Lower leg skin (tissue), 4 donors: ENCODE results near the gene NELFB. TPM values are rescaled to one million over a fixed set of nuclear protein-coding genes. Genes with fewer than 3 reads are reported as not detected.

ENCODE experiments used
- DNase-seq, 2 donors: peaks; one replicate each; pipeline ENCODE4 v3.0.0-alpha.2; 2019; ENCODE audit warnings: low spot score in 2 of 2
- H3K4me3 ChIP-seq: fragments of 200-600 bp; sonication (generic); 2 replicates; pipeline ENCODE4 v1.5.1; 2017; ENCODE audit warnings: mild to moderate bottlenecking, low read depth; ENCODE audit not compliant: poor library complexity, severe bottlenecking
- CTCF ChIP-seq, 3 donors: fragments of 450-650 bp; IDR thresholded peaks; one replicate each; pipeline ENCODE4 v1.5.1; 2016; ENCODE audit warnings: antibody characterized with exemption in 3 of 3, mild to moderate bottlenecking in 3 of 3, moderate library complexity in 2 of 3
- POLR2A ChIP-seq, 2 donors: fragments of 450-650 bp; IDR thresholded peaks; one replicate each; pipeline ENCODE4 v1.6.1; 2016 to 2017; ENCODE audit warnings: antibody characterized with exemption in 2 of 2, mild to moderate bottlenecking in 1 of 2, moderate library complexity in 1 of 2
- WGBS, 2 donors: methylation state at CpG; one replicate each; pipeline ENCODE4 v1.1.5; 2018; 5-methylcytosine and 5-hydroxymethylcytosine counted together
- intact Hi-C: fragments of 100-400 bp; cut with DNase I; formaldehyde crosslinking; loops from one replicate; pipeline ENCODE4 v1.15.0; 2023; ENCODE audit warnings: low total_unique reads
- total RNA-seq, 4 donors: library from RNA; depleted of rRNA; stranded (reverse); fragments of >200 nt; gene quantifications; one replicate each; pipeline ENCODE4 v1.1.0, GENCODE V29; 2016

NELFB gene
- total RNA-seq, 4 donors from 2014 or later, result 40.7 to 52.7 (median 49.9) TPM

GRCh38 chr9:137296670-137297664 lies 41.8 kb downstream of the NELFB start:
- intact Hi-C loops, result loop anchor here (5.0 kb wide), 1 partner anchor 110 kb away; no protein-coding TSS in a partner anchor
- no peak overlapping the region for H3K4me3 ChIP-seq
- DNase-seq, result no peak
- 63 to 64% methylated on average over 23 to 24 of the region's 24 CpGs for WGBS, 2 donors
- no peak for TF ChIP-seq CTCF (IDR thresholded peaks at IDR 0.05)

DNA sequence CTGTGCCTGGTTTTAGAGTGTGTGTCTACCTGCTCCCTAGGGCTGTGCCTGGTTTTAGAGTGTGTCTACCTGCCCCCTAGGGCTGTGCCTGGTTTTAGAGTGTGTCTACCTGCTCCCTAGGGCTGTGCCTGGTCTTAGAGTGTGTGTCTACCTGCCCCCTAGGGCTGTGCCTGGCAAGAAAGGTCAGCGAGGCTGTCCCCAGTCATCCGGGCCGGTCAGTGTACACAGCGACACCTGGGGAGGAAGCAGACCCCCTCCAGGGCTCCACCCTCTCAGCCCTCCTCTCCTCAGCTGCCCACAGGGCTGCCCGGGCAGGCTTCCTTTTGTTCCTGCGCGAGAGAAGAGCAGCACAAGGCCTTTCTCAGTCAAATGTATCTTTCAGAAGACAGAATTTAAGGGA lies 42.8 kb downstream of the NELFB start:
- WGBS, 2 donors, result 60 to 76% methylated on average over 7 of the region's 7 CpGs
- intact Hi-C loops, result loop anchor here (5.0 kb wide), 1 partner anchor 109 kb away; no protein-coding TSS in a partner anchor
- H3K4me3 ChIP-seq, result no peak overlapping the region
- TF ChIP-seq CTCF (IDR thresholded peaks at IDR 0.05), result no peak
- TF ChIP-seq POLR2A (IDR thresholded peaks at IDR 0.05), result no peak
- DNase-seq, result no peak

GRCh38 chr9:137298401-137299202 lies 43.5 kb downstream of the NELFB start:
- 49 to 60% methylated on average over 24 of the region's 24 CpGs for WGBS, 2 donors
- intact Hi-C loops, result loop anchor here (5.0 kb wide), 1 partner anchor 109 kb away; no protein-coding TSS in a partner anchor
- H3K4me3 ChIP-seq, result no peak overlapping the region
- DNase-seq, result peak in 1 of 2 donors; percentile 14
- TF ChIP-seq POLR2A (IDR thresholded peaks at IDR 0.05), result no peak
- no peak for TF ChIP-seq CTCF (IDR thresholded peaks at IDR 0.05)

DNA sequence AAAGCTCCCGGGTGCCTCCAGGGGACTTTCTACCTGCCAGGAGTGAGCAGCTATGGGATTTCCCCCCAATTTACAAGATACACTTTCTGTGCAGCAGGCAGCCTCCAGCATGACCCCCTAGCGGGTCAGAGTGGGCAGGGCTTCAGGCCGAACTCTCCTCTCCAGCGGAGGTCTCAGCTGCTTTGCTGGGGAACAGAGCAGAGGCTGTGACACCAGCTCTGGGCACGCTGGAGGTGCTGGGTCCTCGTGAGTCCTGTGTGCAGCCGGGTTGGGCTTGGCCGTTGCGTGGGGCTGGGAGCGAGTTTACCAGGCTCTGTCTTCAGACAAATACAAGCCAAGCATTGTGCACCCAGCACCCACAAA lies 44.1 kb downstream of the NELFB start:
- no peak overlapping the region for H3K4me3 ChIP-seq
- no peak for TF ChIP-seq CTCF (IDR thresholded peaks at IDR 0.05)
- TF ChIP-seq POLR2A (IDR thresholded peaks at IDR 0.05), result no peak
- peak in 1 of 2 donors; percentile 11 for DNase-seq
- WGBS, 2 donors, result 65 to 71% methylated on average over 10 of the region's 10 CpGs
- intact Hi-C loops, result loop anchor here (5.0 kb wide), 1 partner anchor 108 kb away; no protein-coding TSS in a partner anchor

- H3K4me3 ChIP-seq, result no peak overlapping the region
- 34 to 42% methylated on average over 16 of the region's 16 CpGs for WGBS, 2 donors
- intact Hi-C loops, result loop anchor here (5.0 kb wide), 1 partner anchor 107 kb away; no protein-coding TSS in a partner anchor
- peak in 1 of 2 donors; percentile 13 for DNase-seq
- TF ChIP-seq POLR2A (IDR thresholded peaks at IDR 0.05), result no peak
- TF ChIP-seq CTCF (IDR thresholded peaks at IDR 0.05), result no peak
Observed at GRCh38 chr9:137299938-137300337, 44.8 kb downstream of the NELFB start.
